WTC11 (cell line): ENCODE data around the gene YDJC.

Experiments
- ATF2 ChIP-seq: sonication (generic); formaldehyde crosslinking; IDR thresholded peaks from 2 replicates; pipeline ENCODE4 v1.8.1; 2022; ENCODE audit warnings: low read depth, missing genetic modification reagents, borderline replicate concordance
- E2F5 ChIP-seq: sonication (generic); formaldehyde crosslinking; IDR thresholded peaks from 2 replicates; pipeline ENCODE4 v1.8.1; 2022; ENCODE audit warnings: mild to moderate bottlenecking, moderate library complexity, missing genetic modification reagents
- ELF4 ChIP-seq: sonication (generic); formaldehyde crosslinking; IDR thresholded peaks from 2 replicates; pipeline ENCODE4 v1.8.1; 2022; ENCODE audit warnings: low read depth, mild to moderate bottlenecking, moderate library complexity, missing genetic modification reagents
- RELA ChIP-seq: sonication (generic); formaldehyde crosslinking; IDR thresholded peaks from 2 replicates; pipeline ENCODE4 v1.8.1; 2022; ENCODE audit warnings: missing genetic modification reagents, mild to moderate bottlenecking, borderline replicate concordance
- TF ChIP-seq, protein P1 (sequence below): fragments of 200-600 bp; IDR thresholded peaks from 2 replicates; pipeline ENCODE4 v1.8.0; 2022; ENCODE audit warnings: antibody characterized with exemption

DNA sequence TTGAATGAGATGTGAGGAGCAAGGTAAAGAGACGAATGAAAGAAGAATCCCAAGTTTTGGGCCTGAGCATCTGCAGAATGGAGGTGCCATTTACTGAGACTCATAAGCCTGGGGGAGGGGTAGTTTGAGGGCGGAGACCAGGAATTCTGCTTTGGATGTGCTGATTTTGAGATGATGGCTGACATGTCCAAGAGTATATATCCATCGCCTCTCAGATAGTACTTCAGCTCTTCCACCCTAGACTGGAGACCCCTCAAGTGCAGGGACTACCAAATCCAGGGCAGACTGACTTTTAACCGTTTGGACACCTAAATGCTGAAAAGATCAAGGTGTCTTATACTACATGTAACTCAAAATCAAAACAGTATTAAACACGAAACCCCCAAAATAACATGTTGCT is 11.0 kb upstream of the YDJC start:
- no peak for TF ChIP-seq ATF2 (CRISPR knock-in tag)
- TF ChIP-seq, protein P1, sequence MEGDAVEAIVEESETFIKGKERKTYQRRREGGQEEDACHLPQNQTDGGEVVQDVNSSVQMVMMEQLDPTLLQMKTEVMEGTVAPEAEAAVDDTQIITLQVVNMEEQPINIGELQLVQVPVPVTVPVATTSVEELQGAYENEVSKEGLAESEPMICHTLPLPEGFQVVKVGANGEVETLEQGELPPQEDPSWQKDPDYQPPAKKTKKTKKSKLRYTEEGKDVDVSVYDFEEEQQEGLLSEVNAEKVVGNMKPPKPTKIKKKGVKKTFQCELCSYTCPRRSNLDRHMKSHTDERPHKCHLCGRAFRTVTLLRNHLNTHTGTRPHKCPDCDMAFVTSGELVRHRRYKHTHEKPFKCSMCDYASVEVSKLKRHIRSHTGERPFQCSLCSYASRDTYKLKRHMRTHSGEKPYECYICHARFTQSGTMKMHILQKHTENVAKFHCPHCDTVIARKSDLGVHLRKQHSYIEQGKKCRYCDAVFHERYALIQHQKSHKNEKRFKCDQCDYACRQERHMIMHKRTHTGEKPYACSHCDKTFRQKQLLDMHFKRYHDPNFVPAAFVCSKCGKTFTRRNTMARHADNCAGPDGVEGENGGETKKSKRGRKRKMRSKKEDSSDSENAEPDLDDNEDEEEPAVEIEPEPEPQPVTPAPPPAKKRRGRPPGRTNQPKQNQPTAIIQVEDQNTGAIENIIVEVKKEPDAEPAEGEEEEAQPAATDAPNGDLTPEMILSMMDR: no peak
- TF ChIP-seq ELF4 (CRISPR knock-in tag): no peak
- no peak for TF ChIP-seq E2F5
- TF ChIP-seq RELA: no peak
